CD8-positive, alpha-beta memory T cell (primary cell): ENCODE measurements around the gene GLE1. TPM values are rescaled to one million over a fixed set of nuclear protein-coding genes. Genes with fewer than 3 reads are reported as not detected.
A peak's percentile ranks its signal among the peaks of the same experiment; 100 is the strongest.
"Not testable (repeated sequence)": the region's sequence is repeated elsewhere in the genome, so short reads cannot be mapped to it uniquely, and the experiment has no call there.

Experiments used
- CTCF ChIA-PET: fragments of 350-600 bp; sonication (Branson Sonifier 250); formaldehyde crosslinking; loops from one replicate; lab custom pipeline; 2021; ENCODE audit warnings: antibody characterized with exemption; lab: Charles Lee
- POLR2A ChIA-PET: fragments of 350-600 bp; sonication (Branson Sonifier 250); formaldehyde crosslinking; loops from one replicate; lab custom pipeline; 2021; ENCODE audit warnings: antibody characterized with exemption; lab: Charles Lee
- DNase-seq, 5 donors: peaks; one replicate each; pipeline versions ENCODE4 v3.0.0 to v3.0.0-alpha.2; 2020 to 2022; ENCODE audit warnings: mixed read lengths in 1 of 5
- H3K27ac ChIP-seq: one replicate; pipeline ENCODE4 v1.7.0; 2013; ENCODE audit warnings: low read depth, mild to moderate bottlenecking, low read length, moderate library complexity
- H3K27me3 ChIP-seq: 2 replicates; pipeline ENCODE4 v1.7.0; 2013; ENCODE audit warnings: low read length, mild to moderate bottlenecking; ENCODE audit not compliant: insufficient read depth, poor library complexity, severe bottlenecking
- H3K36me3 ChIP-seq: 2 replicates; pipeline ENCODE4 v1.7.0; 2013; ENCODE audit warnings: mild to moderate bottlenecking, low read length, moderate library complexity; ENCODE audit not compliant: insufficient read depth
- H3K4me1 ChIP-seq: 2 replicates; pipeline ENCODE4 v1.7.0; 2013; ENCODE audit warnings: mild to moderate bottlenecking, low read length, moderate library complexity; ENCODE audit not compliant: insufficient read depth
- H3K4me3 ChIP-seq: 2 replicates; pipeline ENCODE4 v1.7.0; 2013; ENCODE audit warnings: mild to moderate bottlenecking, low read length
- H3K9me3 ChIP-seq: 2 replicates; pipeline ENCODE4 v1.7.0; 2013; ENCODE audit warnings: mild to moderate bottlenecking, low read length
- H3K27ac Mint-ChIP-seq, 8 donors: one replicate each; pipeline ENCODE4 v1.8.0; 2020 to 2021; ENCODE audit warnings: mixed read lengths in 8 of 8, mild to moderate bottlenecking in 6 of 8, inconsistent platforms in 3 of 8, moderate library complexity in 3 of 8
- H3K27me3 Mint-ChIP-seq, 2 donors: one replicate each; pipeline ENCODE4 v1.8.0; 2020 to 2021; ENCODE audit warnings: mixed read lengths in 2 of 2, mild to moderate bottlenecking in 1 of 2, moderate library complexity in 1 of 2
- H3K36me3 Mint-ChIP-seq, 3 donors: one replicate each; pipeline ENCODE4 v1.8.0; 2020 to 2021; ENCODE audit warnings: mixed read lengths in 3 of 3, inconsistent platforms in 1 of 3, mild to moderate bottlenecking in 1 of 3
- H3K4me1 Mint-ChIP-seq, 3 donors: one replicate each; pipeline ENCODE4 v1.8.0; 2020 to 2021; ENCODE audit warnings: mixed read lengths in 3 of 3, inconsistent platforms in 1 of 3, mild to moderate bottlenecking in 1 of 3
- H3K4me3 Mint-ChIP-seq, 7 donors: one replicate each; pipeline ENCODE4 v1.8.0; 2020 to 2021; ENCODE audit warnings: mixed read lengths in 7 of 7, mild to moderate bottlenecking in 6 of 7, moderate library complexity in 4 of 7, inconsistent platforms in 2 of 7
- H3K9me3 Mint-ChIP-seq, 5 donors: one replicate each; pipeline ENCODE4 v1.8.0; 2020 to 2022; ENCODE audit warnings: mixed read lengths in 5 of 5, mild to moderate bottlenecking in 3 of 5, moderate library complexity in 2 of 5, inconsistent platforms in 1 of 5
- polyA plus RNA-seq: library from polyadenylated mRNA; unstranded; fragments of 300-500 nt; fragmentation: Illumina TruSeq; gene quantifications from one replicate; pipeline ENCODE4 v1.2.3, GENCODE V29; 2021
- total RNA-seq, 2 experiments: library from RNA; stranded (reverse); gene quantifications; one replicate each; pipeline ENCODE4 v1.2.3, GENCODE V29; 2021

Gene GLE1
- total and polyA plus RNA-seq, 3 experiments from 2014 or later: 35.1 to 51.9 (median 48.7) TPM

DNA sequence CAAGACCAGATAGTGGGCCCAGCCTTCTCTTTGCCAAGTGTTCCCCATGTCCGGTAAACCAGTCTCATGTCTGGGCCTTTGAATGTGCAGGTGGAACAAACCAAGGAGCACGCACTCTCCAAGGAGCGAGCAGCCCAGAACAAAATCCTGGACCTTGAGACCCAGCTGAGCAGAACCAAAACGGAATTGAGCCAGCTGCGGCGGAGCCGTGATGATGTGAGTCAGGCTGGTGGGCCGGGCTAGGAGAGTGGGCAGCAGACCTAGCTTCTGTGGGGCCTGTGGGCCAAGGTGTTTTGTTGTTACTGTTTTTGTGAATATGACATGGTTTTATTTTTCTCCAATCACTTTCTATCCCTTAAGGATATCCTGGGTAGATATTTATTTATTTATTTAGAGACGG lies 5.6 kb upstream of the GLE1 start:
- Mint-ChIP-seq H3K4me1 (peaks cover 2 to 3% (median 2%) of the 10 kb centered on the region in 3 donors), H3K27ac (no peak overlapping the region), H3K27me3 (no peaks in the 10 kb centered on the region), H3K36me3 (peaks cover 0 to 70% (median 6%) of the 10 kb centered on the region in 3 donors), H3K4me3 (no peak overlapping the region), H3K9me3 (no peaks in the 10 kb centered on the region)
- CTCF ChIA-PET: no interaction called here
- Histone ChIP-seq H3K9me3 (no peaks in the 10 kb centered on the region), H3K27me3 (no peaks in the 10 kb centered on the region), H3K4me1 (peaks cover 2% of the 10 kb centered on the region), H3K36me3 (peaks cover 20% of the 10 kb centered on the region), H3K27ac (no peak overlapping the region), H3K4me3 (no peak overlapping the region)
- DNase-seq: no peak
- POLR2A ChIA-PET: interaction anchor here (0.5 kb wide), 1 partner anchor 331 kb away, joined by 7 read pairs; no protein-coding TSS in a partner anchor

DNA sequence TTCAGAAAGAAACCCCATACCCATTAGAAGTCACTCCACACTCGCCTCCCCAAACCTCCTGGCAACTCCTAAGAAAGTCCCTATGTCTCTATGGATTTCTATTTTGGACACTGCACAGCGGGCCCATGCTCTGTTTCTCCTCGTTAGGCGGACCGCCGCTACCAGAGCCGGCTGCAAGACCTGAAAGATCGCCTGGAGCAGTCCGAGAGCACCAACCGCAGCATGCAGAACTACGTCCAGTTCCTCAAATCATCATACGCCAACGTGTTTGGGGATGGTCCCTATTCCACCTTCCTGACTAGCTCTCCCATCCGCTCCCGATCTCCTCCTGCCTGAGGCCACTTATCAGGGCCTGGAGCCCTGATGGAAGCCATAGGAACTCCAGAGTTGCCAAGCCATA lies 4.6 kb upstream of the GLE1 start:
- Mint-ChIP-seq H3K9me3 (no peaks in the 10 kb centered on the region), H3K27ac (peak overlapping the region in 1 of 8 donors; percentile 51), H3K4me1 (peaks cover 5 to 10% (median 5%) of the 10 kb centered on the region in 3 donors), H3K4me3 (peak overlapping the region in 1 of 7 donors; percentile 27), H3K27me3 (no peaks in the 10 kb centered on the region), H3K36me3 (peaks cover 0 to 63% (median 6%) of the 10 kb centered on the region in 3 donors)
- ChIA-PET CTCF (no interaction called here), POLR2A (no interaction called here)
- Histone ChIP-seq H3K4me1 (peaks cover 4% of the 10 kb centered on the region), H3K4me3 (no peak overlapping the region), H3K9me3 (no peaks in the 10 kb centered on the region), H3K27ac (no peak overlapping the region), H3K36me3 (peaks cover 13% of the 10 kb centered on the region), H3K27me3 (no peaks in the 10 kb centered on the region)
- DNase-seq: no peak

DNA sequence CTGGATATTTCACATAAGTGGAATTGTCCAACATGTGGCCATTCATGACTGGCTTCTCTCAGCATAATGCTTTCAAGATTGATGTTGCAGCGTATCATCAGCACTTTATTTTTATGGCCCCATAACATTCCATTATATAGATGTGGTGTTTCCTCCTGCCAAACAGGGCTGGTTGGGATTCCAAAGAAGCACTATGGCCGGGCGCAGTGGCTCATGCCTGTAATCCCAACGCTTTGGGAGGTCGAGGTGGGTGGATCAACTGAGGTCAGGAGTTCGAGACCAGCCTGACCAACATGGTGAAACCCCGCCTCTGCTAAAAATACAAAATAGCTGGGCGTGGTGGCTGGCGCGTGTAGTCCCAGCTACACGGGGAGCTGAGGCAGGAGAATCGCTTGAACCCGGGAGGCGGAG lies 1.1 kb upstream of the GLE1 start:
- H3K27me3 ChIP-seq, POLR2A ChIA-PET, H3K9me3 Mint-ChIP-seq, DNase-seq, CTCF ChIA-PET, H3K9me3 ChIP-seq, H3K36me3 ChIP-seq, H3K27ac ChIP-seq, H3K27me3 Mint-ChIP-seq, H3K4me3 ChIP-seq: not testable (repeated sequence)
- Mint-ChIP-seq H3K4me1 (peaks cover 22 to 32% (median 26%) of the 10 kb centered on the region in 3 donors), H3K27ac (peak overlapping the region in 3 of 8 donors; percentile 33 to 88 (median 57)), H3K36me3 (peaks cover 0 to 38% (median 7%) of the 10 kb centered on the region in 3 donors), H3K4me3 (peak overlapping the region; percentile 44 to 100 (median 78))
- peaks cover 19% of the 10 kb centered on the region for H3K4me1 ChIP-seq

DNA sequence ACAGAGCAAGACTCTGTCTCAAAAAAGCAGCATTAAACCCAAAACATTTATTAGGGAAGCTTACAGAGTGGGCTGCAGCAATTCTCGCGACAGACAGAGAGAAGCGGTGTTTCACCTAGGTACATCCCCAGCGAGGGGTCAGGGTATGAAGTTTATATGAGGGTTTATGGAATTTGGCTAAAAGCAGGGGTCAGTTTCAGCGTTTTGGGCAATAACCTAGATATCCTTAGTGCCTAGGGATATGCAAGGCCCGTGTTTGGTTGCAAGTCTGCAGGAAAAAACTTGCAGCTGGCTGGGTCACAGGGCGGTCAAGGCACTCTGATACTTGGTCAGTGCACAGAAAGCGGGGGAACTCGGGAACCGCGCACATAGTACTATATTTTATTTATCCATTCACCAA lies 649 bp upstream of the GLE1 start:
- H3K27me3 Mint-ChIP-seq: no peaks in the 10 kb centered on the region
- CTCF ChIA-PET: no interaction called here

DNA sequence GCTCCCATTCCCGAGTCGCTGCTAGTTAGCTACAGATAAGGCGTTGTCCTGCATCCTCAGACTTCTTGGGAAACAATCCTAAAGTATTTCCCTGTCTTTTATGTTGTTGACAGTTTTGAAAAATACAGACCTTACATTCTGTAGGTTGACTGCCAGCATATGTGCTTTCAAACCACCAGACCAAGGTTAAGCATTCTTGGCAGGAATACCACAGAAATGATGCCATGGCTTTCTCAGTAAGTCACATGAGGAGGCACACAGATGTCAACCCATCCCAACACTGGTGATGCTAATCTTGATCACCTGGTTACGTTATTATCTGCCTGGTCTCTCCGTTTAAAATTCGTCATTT lies 871 bp downstream of the GLE1 start:
- H3K9me3 ChIP-seq: no peaks in the 10 kb centered on the region
- H3K36me3 ChIP-seq: peaks cover 10% of the 10 kb centered on the region
- Mint-ChIP-seq H3K4me1 (peaks cover 30 to 43% (median 38%) of the 10 kb centered on the region in 3 donors), H3K9me3 (no peaks in the 10 kb centered on the region), H3K4me3 (peak overlapping the region; percentile 97 to 100 (median 99)), H3K27ac (peak overlapping the region; percentile 88 to 99 (median 99)), H3K36me3 (peaks cover 0 to 37% (median 8%) of the 10 kb centered on the region in 3 donors), H3K27me3 (no peaks in the 10 kb centered on the region)
- no peak for DNase-seq
- ChIA-PET POLR2A (interaction anchor here (0.5 to 1.8 kb wide), 5 partner anchors 45 to 313 kb away, joined by 3 to 12 read pairs (median 4); partner anchors contain the start of genes ENDOG and SPTAN1), CTCF (interaction anchor here (1.1 kb wide), 1 partner anchor 9 kb away, joined by 3 read pairs; no protein-coding TSS in a partner anchor)
- peak overlapping the region; percentile 88 for H3K4me3 ChIP-seq
- peak overlapping the region; percentile 86 for H3K27ac ChIP-seq
- H3K4me1 ChIP-seq: peaks cover 24% of the 10 kb centered on the region
- H3K27me3 ChIP-seq: no peaks in the 10 kb centered on the region

More for the DNA sequence above, 649 bp upstream of the GLE1 start:
- H3K4me1 ChIP-seq: peaks cover 20% of the 10 kb centered on the region
- peak overlapping the region; percentile 86 for H3K27ac ChIP-seq
- no peaks in the 10 kb centered on the region for H3K9me3 Mint-ChIP-seq
- H3K9me3 ChIP-seq: no peaks in the 10 kb centered on the region
- POLR2A ChIA-PET: no interaction called here
- H3K4me1 Mint-ChIP-seq: peaks cover 26 to 37% (median 31%) of the 10 kb centered on the region in 3 donors
- H3K36me3 ChIP-seq: peaks cover 3% of the 10 kb centered on the region
- peak overlapping the region; percentile 44 to 100 (median 78) for H3K4me3 Mint-ChIP-seq
- no peak for DNase-seq
- H3K27me3 ChIP-seq: no peaks in the 10 kb centered on the region
- H3K36me3 Mint-ChIP-seq: peaks cover 0 to 38% (median 7%) of the 10 kb centered on the region in 3 donors
- H3K4me3 ChIP-seq: peak overlapping the region; percentile 23
- peak overlapping the region in 6 of 8 donors; percentile 40 to 88 (median 57) for H3K27ac Mint-ChIP-seq

DNA sequence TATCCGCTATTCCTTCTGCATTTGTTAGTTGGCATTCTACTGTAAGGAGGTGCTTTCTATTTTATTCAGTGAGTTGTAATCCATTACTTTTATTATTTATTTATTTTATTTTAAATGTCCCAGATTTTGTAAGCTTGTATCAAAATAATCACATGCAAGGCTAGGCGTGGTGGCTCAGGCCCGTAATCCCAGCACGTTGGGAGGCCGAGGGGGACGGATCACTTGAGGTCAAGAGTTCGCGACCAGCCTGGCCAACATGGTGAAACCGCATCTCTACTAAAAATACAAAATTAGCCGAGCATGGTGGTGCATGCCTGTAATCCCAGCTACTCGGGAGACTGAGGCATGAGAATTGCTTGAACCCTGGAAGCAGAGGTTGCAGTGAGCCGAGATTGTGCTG lies 1.4 kb downstream of the GLE1 start:
- H3K27ac ChIP-seq, H3K36me3 ChIP-seq, H3K9me3 Mint-ChIP-seq, H3K27me3 ChIP-seq, H3K27me3 Mint-ChIP-seq, H3K9me3 ChIP-seq, DNase-seq: not testable (repeated sequence)
- ChIA-PET POLR2A (interaction anchor here (0.6 to 1.8 kb wide), 2 partner anchors 46 to 57 kb away, joined by 3 to 12 read pairs; partner anchors contain the start of gene SPTAN1), CTCF (interaction anchor here (1.1 kb wide), 1 partner anchor 10 kb away, joined by 3 read pairs; no protein-coding TSS in a partner anchor)
- H3K27ac Mint-ChIP-seq: peak overlapping the region in 4 of 8 donors; percentile 87 to 99 (median 99)
- H3K36me3 Mint-ChIP-seq: peaks cover 0 to 34% (median 7%) of the 10 kb centered on the region in 3 donors
- peaks cover 24% of the 10 kb centered on the region for H3K4me1 ChIP-seq
- peak overlapping the region in 6 of 7 donors; percentile 79 to 100 (median 99) for H3K4me3 Mint-ChIP-seq
- H3K4me1 Mint-ChIP-seq: peaks cover 30 to 43% (median 38%) of the 10 kb centered on the region in 3 donors
- peak overlapping the region; percentile 88 for H3K4me3 ChIP-seq

DNA sequence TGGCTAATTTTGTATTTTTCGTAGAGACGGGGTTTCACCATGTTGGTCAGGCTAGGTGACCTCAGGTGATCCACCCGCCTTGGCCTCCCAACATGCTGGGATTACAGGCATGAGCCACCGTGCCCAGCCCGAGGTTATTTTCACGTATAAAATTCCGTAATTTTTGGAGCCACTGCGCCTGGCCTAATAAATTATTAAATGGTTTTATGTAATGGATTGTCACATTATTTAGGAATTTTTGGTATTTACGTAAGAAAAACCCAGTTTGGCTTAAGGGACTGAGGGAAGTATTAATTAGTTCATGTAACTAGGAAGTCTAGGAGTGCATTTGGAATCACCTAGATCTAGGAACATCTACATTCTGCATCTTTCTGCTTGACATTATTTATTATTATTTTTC lies 8.3 kb downstream of the GLE1 start:
- Histone ChIP-seq H3K4me1 (peaks cover 22% of the 10 kb centered on the region), H3K27ac (no peak overlapping the region), H3K36me3 (peaks cover 31% of the 10 kb centered on the region), H3K27me3 (no peaks in the 10 kb centered on the region), H3K4me3 (no peak overlapping the region), H3K9me3 (no peaks in the 10 kb centered on the region)
- peaks cover 5 to 65% (median 17%) of the 10 kb centered on the region in 3 donors for H3K36me3 Mint-ChIP-seq
- no peak overlapping the region for H3K27ac Mint-ChIP-seq
- H3K4me3 Mint-ChIP-seq: peak overlapping the region in 1 of 7 donors; percentile 24
- peaks cover 26 to 33% (median 27%) of the 10 kb centered on the region in 3 donors for H3K4me1 Mint-ChIP-seq
- no peak for DNase-seq
- H3K27me3 Mint-ChIP-seq: no peaks in the 10 kb centered on the region
- H3K9me3 Mint-ChIP-seq: no peaks in the 10 kb centered on the region
- CTCF ChIA-PET: interaction anchor here (1.0 kb wide), 1 partner anchor 10 kb away, joined by 3 read pairs; no protein-coding TSS in a partner anchor
- POLR2A ChIA-PET: no interaction called here

DNA sequence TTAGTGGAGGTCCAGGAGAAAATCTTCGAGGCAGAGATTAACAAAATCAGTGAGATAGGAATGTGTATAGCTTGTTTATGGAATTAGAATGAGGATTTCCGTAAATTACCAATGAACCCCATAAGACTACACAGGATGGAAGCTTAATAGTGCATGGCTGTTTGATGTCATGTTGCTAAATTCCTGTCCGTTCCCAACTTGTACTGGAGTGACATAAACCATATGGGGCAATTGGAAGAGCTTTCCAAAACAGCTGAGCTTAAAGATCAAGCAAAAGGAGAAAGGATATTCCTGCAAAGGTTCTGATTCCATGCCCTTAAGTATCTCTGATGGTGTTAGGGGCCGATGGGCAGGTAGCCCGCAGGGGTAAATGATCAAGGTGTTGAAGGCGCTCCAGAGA lies 17.4 kb downstream of the GLE1 start:
- CTCF ChIA-PET: no interaction called here
- no peak overlapping the region for H3K27ac ChIP-seq
- H3K27me3 Mint-ChIP-seq: no peaks in the 10 kb centered on the region
- H3K4me1 ChIP-seq: no peaks in the 10 kb centered on the region
- POLR2A ChIA-PET: no interaction called here
- no peaks in the 10 kb centered on the region for H3K9me3 ChIP-seq
- peaks cover 45% of the 10 kb centered on the region for H3K36me3 ChIP-seq
- H3K4me3 Mint-ChIP-seq: no peak overlapping the region
- no peak overlapping the region for H3K4me3 ChIP-seq
- no peak for DNase-seq
- peaks cover 0 to 9% (median 4%) of the 10 kb centered on the region in 3 donors for H3K4me1 Mint-ChIP-seq
- H3K27me3 ChIP-seq: no peaks in the 10 kb centered on the region
- no peaks in the 10 kb centered on the region for H3K9me3 Mint-ChIP-seq
- peak overlapping the region in 1 of 8 donors; percentile 43 for H3K27ac Mint-ChIP-seq
- peaks cover 20 to 83% (median 23%) of the 10 kb centered on the region in 3 donors for H3K36me3 Mint-ChIP-seq
